CD4-positive, alpha-beta T cell treated with Interleukin-1 beta for 1 hour (primary cell): ENCODE data around the gene CD46.
"Not testable (repeated sequence)": the region's sequence is repeated elsewhere in the genome, so short reads cannot be mapped to it uniquely, and the experiment has no call there.

Experiments
- DNase-seq, 2 donors: peaks; one replicate each; pipeline ENCODE4 v3.0.0-alpha.2; 2020 to 2022

Gene CD46

GRCh38 chr1:207751463-207751789 is 428 bp upstream of the CD46 start:
- not testable (repeated sequence) for DNase-seq

GRCh38 chr1:207752456-207752998 is 673 bp downstream of the CD46 start:
- peak; percentile 4 to 8 for DNase-seq

- no peak for DNase-seq
These were observed 1.8 kb downstream of the CD46 start for GRCh38 chr1:207753611-207754010.

- DNase-seq, result no peak
These were observed 2.2 kb downstream of the CD46 start for GRCh38 chr1:207754011-207754410.

- no peak for DNase-seq
These were observed 3.3 kb downstream of the CD46 start for GRCh38 chr1:207754974-207755700.

- no peak for DNase-seq
These were observed 4.2 kb downstream of the CD46 start for GRCh38 chr1:207755846-207756693.

- no peak for DNase-seq
These were observed 10.8 kb downstream of the CD46 start for GRCh38 chr1:207762622-207763021.

GRCh38 chr1:207763091-207763490 is 11.2 kb downstream of the CD46 start:
- DNase-seq, result no peak

- no peak for DNase-seq
These were observed 12.1 kb downstream of the CD46 start for GRCh38 chr1:207763972-207764371.

GRCh38 chr1:207766569-207766968 is 14.7 kb downstream of the CD46 start:
- no peak for DNase-seq

GRCh38 chr1:207770514-207770913 is 18.7 kb downstream of the CD46 start:
- not testable (repeated sequence) for DNase-seq

- not testable (repeated sequence) for DNase-seq
These were observed 24.2 kb downstream of the CD46 start for GRCh38 chr1:207776045-207776444.

- DNase-seq, result not testable (repeated sequence)
These were observed 25.6 kb downstream of the CD46 start for GRCh38 chr1:207777412-207777811.

- DNase-seq, result no peak
These were observed 27.2 kb downstream of the CD46 start for GRCh38 chr1:207779008-207779407.

GRCh38 chr1:207781312-207781711 is 29.5 kb downstream of the CD46 start:
- no peak for DNase-seq

GRCh38 chr1:207787776-207788175 is 35.9 kb downstream of the CD46 start:
- no peak for DNase-seq

- no peak for DNase-seq
These were observed 37.5 kb downstream of the CD46 start for GRCh38 chr1:207789386-207789785.

- DNase-seq, result no peak
These were observed 38.2 kb downstream of the CD46 start for GRCh38 chr1:207789792-207790787.

GRCh38 chr1:207791290-207791689 is 39.4 kb downstream of the CD46 start:
- DNase-seq, result no peak

- DNase-seq, result no peak
These were observed 41.5 kb downstream of the CD46 start for GRCh38 chr1:207793327-207793726.

GRCh38 chr1:207794861-207795260 is 43.0 kb downstream of the CD46 start:
- DNase-seq, result no peak

GRCh38 chr1:207797229-207797973 is 45.5 kb downstream of the CD46 start:
- DNase-seq, result peak; percentile 72 to 74
